ENCODE measurements around the gene TMEM52B.
A peak's percentile ranks its signal among the peaks of the same experiment; 100 is the strongest.
"Not testable (repeated sequence)": the region's sequence is repeated elsewhere in the genome, so short reads cannot be mapped to it uniquely, and the experiment has no call there.

TMEM52B gene

DNA sequence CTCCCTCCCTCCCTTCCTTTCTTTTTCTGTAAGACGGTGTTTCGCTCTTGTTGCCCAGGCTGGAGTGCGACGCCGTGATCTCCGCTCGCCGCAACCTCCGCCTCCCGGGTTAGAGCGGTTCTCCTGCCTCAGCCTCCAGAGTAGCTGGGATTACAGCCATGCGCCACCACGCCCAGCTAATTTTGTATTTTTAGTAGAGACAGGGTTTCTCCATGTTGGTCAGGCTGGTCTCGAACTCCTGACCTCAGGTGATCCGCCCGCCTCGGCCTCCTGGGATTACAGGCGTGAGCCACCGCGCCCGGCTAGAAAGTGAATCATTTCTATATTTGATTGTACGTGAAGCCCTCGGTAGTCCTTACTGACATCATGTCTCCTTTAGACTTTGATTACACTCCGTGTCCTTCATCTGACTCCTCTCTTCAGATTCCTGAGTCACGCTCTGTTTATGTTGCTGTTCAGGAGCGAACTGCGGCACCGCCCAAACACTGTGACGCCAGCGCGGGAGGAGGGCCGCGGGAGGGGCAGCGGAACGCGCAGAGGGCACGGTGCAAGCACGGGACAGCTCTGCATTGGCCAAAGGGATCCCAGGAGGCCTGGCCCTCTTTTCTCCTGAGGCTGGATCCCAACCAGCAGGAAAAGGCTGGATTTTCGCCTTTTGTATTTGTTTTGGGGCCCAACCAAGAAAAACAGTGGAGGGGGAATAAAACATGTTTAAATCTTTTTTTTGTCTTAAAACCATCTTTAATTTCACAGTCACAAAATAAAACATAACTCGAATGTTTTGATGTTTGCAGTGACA, 33.3 kb downstream of the TMEM52B start:
- peak; percentile 97 for DNase-seq

DNA sequence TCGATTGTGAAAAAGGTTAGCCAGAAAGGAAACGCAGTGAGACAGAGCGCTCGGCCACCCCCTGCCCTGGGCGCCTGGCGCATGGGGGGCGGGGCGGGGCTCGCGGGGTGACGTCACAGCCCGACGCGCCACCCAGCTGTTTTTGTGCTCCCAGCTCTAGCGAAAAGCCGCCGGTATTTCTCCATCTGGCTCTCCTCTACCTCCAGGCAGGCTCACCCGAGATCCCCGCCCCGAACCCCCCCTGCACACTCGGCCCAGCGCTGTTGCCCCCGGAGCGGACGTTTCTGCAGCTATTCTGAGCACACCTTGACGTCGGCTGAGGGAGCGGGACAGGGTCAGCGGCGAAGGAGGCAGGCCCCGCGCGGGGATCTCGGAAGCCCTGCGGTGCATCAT, 33.9 kb downstream of the TMEM52B start, which contains the start of gene GABARAPL1:
Gene GABARAPL1 (plus strand): TSS at position 139 of the 393 bp plus-strand sequence. CDS start 253 bp downstream, at position 392.
- peak; percentile 70 for DNase-seq

DNA sequence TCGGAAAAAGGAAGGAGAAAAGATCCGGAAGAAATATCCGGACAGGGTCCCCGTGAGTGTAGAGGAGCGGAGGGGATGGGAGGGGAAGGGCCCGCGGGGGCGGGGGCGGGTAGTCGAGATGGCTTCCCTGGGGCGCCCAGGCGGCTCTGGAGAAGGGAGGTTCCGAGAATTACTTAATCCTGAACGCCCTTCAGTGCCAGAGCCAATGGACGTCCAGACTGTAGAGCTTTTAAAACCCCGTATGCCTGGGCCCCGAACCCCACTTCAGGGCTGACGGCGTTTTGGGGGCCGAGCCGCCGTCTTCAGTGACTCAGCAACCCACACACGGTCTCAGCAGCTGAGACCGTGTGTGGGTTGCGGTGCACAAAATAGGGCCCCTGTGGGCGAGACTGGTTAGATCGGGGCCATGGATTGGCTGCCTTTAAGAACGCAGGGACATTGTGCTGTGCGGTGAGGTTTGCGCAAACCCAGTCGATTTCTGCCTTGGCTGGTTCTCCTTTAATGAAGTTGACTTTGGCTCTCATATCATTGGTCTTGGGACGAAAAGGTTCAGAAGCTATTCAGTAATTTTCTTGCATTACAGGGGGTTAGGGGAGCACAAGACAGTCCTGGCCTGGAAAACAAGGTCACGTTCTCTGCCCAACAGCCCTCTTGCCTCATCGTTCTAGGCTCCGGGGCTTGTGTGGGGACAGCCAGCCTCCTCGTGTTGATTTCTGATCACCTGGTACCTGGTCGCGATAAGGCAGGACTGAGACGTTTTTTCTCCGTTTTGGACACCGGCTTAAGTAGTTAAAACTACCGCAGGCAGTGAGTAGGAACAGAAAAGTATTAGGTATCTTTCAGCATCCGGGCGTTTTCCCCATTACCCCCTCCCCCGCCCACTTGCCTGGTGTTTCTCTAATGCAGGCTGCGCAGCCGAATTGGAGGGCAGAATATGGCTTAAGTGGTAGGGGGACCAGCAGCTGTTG, 34.6 kb downstream of the TMEM52B start:
- DNase-seq, result peak; percentile 40

DNA sequence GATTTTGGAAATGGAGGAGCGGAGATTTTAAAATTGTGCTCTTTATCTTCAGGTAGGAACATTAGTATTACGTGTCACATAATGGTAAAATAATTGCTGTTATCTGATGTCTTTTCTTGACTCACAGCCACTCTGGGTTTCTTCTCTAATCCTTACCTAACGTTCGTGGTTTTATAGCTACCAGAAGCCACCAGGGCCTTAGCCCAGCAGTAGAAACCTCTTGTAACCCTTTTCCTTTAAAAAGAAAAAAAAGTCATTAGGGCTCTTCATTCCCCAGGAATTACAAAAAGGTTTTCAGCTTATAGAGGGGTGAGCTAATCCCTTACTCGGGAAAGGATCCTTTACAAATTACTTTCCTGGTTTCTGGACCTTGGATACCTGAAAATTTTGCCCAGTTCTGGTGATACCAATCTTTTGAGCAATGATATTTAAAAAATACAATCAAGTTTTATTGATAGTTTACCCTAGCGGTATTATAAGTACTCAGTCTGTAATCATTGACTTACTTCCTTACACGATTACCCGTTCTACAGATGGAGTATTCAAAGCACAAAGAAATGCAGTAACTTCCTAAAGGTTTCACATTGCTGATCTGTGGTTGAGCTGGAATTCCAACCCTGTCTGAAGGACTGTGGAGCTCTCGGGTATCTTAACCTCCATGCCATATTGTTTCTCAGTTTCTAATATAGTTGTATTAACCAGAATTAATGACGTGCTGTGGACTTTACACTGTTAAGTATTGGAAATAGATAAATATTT, 35.5 kb downstream of the TMEM52B start:
- DNase-seq, result no peak

DNA sequence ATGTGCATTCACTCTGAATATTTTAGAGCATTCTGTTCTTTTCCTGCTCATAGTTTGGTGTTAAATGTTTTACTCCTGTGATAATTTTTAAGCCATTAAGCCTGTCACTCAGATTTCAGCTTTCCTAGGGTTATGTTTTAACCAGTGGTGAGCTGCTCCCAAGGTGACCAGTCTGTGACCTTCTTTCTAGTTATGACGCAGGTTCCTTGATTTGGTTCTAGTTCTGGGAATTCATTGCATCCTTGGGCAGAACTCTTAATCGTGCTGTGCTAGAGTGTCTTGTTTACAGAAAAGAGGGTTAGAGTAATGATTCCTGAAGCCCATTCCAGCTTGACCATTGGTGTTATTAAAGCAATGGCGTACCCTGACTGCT, 36.0 kb downstream of the TMEM52B start:
- DNase-seq, result no peak

DNA sequence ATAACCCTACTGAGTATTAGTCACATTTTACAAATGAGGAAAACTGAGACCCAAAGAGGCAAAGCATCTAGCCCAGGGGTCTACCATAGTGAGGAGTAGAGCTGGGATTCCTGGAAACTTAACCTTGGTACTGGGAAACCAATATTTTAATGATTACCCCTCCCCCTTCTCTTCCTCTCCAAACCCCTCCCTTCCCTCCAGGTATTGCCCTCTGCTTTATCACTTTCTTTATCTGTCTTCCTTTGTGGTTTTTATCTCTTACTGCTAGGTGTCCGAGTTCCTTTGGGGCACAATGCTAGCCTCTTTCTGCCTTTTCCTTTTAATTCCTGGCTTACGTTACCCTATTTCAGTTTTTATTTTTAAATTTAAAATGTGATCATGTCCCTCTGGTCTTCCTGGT, 36.6 kb downstream of the TMEM52B start:
- no peak for DNase-seq

DNA sequence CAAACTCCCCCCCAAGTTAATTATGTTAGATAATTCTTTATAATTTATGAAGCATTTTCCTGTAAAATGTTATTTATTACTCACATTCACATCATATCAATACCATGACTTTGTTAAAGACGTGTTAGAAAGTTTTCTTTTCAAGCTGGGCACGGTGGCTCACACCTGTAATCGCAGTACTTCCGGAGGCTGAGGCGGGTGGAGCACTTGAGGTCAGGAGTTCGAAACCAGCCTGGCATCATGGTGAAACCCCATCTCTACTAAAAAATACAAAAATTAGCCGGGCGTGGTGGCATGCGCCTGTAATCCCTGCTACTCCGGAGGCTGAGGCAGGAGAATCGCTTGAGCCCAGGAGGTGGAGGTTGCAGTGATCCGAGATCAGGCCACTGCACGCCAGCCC, 37.1 kb downstream of the TMEM52B start:
- DNase-seq, result not testable (repeated sequence)

DNA sequence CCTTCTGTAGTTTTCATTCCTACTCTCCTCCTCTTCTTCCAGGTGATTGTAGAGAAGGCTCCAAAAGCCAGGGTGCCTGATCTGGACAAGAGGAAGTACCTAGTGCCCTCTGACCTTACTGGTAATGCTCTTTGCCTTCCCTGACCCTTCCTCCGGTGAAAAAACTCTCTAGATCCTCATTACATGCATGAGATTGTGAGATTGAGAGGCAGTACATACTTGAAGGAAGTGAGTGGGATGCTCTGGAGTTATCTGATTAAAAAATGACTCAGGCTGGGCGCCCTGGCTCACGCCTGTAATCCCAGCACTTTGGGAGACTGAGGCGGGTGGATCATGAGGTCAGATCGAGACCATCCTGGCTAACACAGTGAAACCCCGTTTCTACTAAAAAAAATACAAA, 39.2 kb downstream of the TMEM52B start:
- no peak for DNase-seq

DNA sequence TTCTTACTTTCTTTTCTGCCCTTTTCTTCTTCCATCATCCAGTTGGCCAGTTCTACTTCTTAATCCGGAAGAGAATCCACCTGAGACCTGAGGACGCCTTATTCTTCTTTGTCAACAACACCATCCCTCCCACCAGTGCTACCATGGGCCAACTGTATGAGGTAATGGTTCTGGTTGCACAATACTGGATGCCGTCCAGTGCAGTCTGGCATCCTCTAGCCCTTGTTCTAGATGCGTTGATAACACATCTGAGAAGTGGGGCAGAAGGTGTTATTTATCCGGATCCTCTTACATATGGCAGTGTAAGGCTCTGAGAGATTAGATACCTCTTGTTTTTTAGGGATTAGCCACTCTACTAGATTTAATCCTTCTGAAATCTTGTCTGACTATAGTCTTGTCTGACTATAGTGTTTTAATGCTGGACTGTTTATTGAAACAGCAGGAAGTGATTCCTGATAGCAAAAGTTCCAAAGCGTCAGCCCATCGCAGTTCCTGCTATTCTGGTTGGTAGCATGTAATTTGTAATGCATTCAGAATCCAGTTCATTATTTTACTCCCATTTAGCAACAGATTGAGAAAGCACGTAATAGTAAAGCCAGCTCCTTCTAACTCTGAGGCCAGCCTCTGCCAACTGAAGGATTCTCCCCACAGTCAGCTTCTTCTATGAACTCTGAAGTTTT, 41.7 kb downstream of the TMEM52B start:
- peak; percentile 91 for DNase-seq

DNA sequence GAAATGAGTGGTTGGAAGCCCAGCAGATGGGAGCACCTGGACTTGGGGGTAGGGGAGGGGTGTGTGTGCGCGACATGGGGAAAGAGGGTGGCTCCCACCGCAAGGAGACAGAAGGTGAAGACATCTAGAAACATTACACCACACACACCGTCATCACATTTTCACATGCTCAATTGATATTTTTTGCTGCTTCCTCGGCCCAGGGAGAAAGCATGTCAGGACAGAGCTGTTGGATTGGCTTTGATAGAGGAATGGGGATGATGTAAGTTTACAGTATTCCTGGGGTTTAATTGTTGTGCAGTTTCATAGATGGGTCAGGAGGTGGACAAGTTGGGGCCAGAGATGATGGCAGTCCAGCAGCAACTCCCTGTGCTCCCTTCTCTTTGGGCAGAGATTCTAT, 43.0 kb downstream of the TMEM52B start:
- DNase-seq, result no peak

DNA sequence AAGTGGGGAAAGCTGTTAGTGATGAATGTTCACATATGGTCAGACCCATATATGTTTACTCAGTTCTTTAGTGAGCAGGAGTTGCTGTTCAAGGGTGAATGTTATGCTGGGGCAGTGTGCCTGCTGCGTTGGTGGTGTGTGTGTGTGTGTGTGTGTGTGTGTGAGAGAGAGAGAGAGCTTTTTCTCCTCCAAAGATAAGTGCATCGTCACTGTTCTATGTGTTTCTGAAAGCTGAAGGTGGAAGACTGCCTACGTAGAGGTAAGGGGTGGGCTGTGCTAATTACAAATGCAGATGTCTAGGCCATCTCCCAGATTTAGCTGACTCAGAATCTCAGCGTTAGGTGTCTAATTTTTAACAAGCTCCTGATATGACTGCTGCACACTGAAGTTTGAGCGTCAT, 44.4 kb downstream of the TMEM52B start:
- DNase-seq, result no peak

DNA sequence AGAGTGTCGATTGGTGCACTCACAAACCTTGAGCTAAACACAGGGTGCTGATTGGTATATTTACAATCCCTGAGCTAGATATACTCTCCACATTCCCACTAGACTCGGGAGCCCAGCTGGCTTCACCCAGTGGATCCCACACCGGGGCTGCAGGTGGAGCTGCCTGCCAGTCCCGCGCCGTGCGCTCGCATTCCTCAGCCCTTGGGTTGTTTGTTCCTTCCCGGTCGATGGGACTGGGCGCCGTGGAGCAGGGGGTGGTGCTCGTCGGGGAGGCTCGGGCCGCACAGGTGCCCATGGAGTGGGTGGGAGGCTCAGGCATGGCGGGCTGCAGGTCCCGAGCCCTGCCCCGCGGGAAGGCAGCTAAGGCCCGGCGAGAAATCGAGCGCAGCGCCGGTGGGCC, 46.6 kb downstream of the TMEM52B start:
- not testable (repeated sequence) for DNase-seq

DNA sequence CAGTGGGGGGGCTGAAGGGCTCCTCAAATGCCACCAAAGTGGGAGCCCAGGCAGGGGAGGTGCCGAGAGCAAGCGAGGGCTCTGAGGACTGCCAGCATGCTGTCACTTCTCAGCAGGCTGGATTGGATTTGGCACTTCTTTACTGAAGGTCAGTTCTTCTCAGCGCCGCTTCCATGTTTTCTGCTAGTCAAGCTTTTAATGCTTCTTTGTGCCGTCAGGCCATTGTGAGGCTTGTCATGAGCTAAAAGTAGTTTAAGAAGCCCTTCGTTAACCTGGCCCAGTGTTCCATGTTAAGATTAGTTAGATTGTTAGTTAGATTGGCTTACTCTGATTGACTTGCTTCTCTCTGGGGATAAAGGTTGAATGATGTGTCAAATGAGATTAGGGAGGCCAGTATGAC, 47.3 kb downstream of the TMEM52B start:
- no peak for DNase-seq

DNA sequence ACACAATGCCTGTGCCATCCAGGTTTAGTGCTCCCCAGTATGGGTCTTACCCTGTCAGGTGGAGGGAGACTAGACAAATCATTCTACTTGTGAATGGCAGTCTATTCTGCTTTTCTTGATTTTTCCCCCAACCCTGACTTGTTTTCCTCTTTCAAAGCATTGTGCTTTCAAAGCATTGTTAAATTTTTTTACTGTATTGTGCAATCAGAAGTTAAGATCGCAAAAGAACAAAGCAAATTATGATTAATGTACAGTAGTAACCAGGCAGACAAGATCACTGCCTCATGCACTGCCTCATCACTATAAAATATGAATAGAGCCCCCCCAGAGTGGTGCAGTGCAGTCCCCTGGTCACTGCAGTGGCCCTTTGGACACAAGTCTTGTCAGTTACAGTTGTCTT, 47.9 kb downstream of the TMEM52B start:
- DNase-seq, result no peak

DNA sequence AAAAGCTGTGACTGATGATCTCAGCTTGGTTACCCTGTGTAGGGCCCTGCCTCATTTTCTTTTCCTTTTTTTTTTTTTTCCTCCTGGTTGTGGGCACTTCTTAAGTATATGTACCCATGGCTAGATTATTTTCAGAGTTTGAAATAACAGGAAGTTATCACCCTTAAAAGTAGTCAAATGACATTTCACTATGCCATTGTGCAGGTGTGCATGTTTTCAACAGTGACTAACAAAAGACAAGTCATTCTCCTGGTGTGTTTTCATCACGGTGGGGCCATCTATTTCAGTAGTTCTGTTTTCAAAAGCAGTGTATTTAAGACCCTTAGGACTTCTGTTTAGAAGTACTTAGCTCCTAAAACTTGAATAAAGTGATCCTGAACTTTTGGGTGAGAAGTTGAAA, 48.8 kb downstream of the TMEM52B start:
- DNase-seq, result no peak

DNA sequence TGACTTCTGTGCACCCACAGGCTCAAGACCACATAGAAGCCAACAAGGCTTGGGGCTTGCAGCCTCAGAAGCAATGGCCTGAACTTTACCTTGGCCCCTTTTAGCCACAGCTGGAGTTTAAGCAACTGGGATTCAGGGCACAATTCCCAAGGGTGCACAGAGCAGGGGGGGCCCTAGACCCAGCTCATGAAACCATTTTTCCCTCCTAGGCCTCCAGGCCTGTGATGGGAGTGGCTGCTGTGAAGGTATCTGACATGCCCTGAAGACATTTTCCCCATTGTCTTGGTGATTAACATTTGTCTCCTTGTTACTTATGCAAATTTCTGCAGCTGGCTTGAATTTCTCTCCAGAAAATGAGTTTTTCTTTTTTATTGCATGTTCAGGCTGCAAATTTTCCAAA, 55.7 kb downstream of the TMEM52B start:
- no peak for DNase-seq

DNA sequence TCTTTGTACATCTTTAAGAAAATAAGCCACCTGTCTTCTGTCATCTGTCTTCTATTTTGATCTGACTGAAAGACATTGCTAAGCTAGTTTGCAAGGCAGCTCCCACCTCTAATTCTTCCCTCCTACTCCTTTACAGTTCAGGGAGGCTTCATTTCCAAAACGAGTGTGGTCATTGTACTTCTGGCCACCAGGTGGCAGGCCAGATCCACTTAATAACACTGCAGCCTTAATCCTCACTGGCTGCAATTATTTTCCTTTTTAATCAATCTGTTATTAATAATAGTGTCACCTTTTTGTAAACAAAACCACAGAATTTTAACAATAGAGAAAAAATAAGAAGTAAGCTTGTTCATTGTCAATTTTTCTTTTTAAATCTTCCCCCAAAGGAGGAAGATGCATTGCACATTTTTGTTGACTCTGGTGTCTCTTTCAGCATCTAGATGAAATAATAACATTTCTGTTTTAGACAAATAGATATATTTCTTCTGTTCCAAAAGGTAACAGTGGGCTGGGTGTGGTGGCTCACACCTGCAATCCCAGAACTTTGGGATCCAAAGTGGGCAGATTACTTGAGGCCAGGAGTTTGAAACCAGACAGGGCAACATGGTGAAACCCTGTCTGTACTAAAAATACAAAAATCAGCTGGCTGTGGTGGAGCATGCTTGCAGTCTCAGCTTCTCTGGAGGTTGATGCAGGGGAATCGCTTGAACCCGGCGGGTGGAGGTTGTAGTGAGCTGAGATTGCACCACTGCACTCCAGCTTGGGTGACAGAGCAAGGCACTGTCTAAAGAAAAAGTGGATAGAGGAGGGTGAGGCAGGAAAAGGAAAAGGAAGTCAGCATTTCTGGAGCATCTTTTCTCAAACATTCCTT, 57.2 kb downstream of the TMEM52B start:
- peak; percentile 34 for DNase-seq

DNA sequence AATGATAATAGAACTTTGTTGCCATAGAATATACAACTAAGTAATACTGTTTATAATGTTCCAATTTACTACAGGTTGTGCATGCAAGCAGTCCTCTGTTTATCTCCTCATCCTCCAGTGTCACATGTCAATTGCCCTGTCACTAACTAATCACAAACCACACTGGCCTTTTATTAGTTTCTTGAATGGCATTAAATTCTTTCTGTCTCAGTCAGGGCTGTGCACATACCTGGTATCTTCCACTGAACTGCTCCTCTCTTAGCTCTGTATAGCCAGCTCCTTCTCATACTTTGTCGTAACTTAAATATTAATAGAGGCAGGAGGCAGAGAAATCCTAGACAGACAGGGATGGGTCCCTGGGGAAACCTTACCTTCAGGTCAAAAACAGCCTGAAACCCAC, 57.9 kb downstream of the TMEM52B start:
- no peak for DNase-seq

DNA sequence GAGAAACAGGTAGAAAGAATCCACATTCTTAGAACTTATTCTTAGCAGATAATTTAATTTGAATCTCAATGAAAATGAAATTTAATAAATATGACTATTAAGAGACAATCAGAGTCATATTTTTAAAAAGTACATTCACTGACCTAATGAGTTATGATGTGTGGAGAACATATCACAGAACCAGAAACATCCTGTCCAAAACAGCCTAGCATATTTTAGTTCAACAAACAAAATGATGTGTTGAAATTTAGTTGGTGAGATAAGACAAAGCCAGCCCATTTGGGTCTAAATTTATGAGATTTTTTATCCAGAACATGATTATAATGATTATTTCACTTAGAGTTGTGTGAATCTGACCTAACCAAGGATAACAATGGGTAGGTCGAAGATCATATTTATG, 59.7 kb downstream of the TMEM52B start:
- no peak for DNase-seq

DNA sequence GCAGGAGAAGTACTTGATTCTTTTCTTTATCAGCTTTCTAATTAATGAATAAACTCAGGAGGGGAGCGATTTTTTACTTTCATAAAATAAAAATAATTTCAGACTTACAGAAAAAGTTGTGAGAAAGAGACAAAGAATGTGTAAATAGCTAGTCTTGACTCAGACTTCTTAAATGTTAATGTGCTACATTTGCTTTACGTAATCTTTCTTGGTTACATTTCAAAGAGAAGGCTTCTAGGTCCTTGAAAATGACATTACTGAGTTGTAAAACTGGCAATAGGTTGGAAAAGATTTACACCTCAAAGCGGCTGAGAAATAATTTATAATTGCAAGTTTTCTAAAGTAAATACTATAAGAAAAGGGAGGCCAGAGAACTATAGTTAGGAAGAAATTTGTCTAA, 62.5 kb downstream of the TMEM52B start:
- no peak for DNase-seq
